Esophagus squamous epithelium (tissue), 5 donors: ENCODE data around the gene SH3GLB1. TPM values are rescaled to one million over a fixed set of nuclear protein-coding genes. Genes with fewer than 3 reads are reported as not detected.
"Not testable (repeated sequence)": the region's sequence is repeated elsewhere in the genome, so short reads cannot be mapped to it uniquely, and the experiment has no call there.

ENCODE experiments used
- DNase-seq: peaks from one replicate; lab custom pipeline; 2025; lab: John Stamatoyannopoulos, UW
- H3K27ac ChIP-seq, 4 donors: fragments of 200-600 bp; sonication (generic); one replicate each; pipeline ENCODE4 v1.5.1; 2016 to 2019; ENCODE audit warnings: mild to moderate bottlenecking in 1 of 4
- H3K27me3 ChIP-seq, 4 donors: fragments of 200-600 bp; sonication (generic); 1 replicate in 3 of 4; 2 replicates in 1 of 4; pipeline versions ENCODE4 v1.5.1 to v1.6.0; 2017 to 2021; ENCODE audit warnings: antibody characterized with exemption in 1 of 4
- H3K36me3 ChIP-seq, 3 donors: fragments of 200-600 bp; sonication (generic); one replicate each; pipeline ENCODE4 v1.5.1; 2016 to 2019
- H3K4me1 ChIP-seq, 3 donors: fragments of 200-600 bp; sonication (generic); one replicate each; pipeline ENCODE4 v1.5.1; 2017 to 2019
- H3K4me3 ChIP-seq, 4 donors: fragments of 200-600 bp; sonication (generic); 1 replicate in 3 of 4; 2 replicates in 1 of 4; pipeline ENCODE4 v1.5.1; 2016 to 2019; ENCODE audit warnings: mild to moderate bottlenecking in 2 of 4, moderate library complexity in 1 of 4
- H3K9me3 ChIP-seq, 3 donors: fragments of 200-600 bp; sonication (generic); one replicate each; pipeline ENCODE4 v1.5.1; 2016 to 2019
- POLR2A ChIP-seq, 4 donors: fragments of 450-650 bp; IDR thresholded peaks; one replicate each; pipeline ENCODE4 v1.6.1; 2017; ENCODE audit warnings: antibody characterized with exemption in 4 of 4, mild to moderate bottlenecking in 4 of 4, moderate library complexity in 3 of 4
- WGBS, 2 donors: methylation state at CpG; one replicate each; pipeline ENCODE4 v1.1.5; 2018; 5-methylcytosine and 5-hydroxymethylcytosine counted together
- intact Hi-C: fragments of 100-400 bp; cut with DNase I; formaldehyde crosslinking; loops from one replicate; pipeline ENCODE4 v1.15.0; 2022
- total RNA-seq, 4 donors: library from RNA; depleted of rRNA; stranded (reverse); fragments of >200 nt; gene quantifications; one replicate each; pipeline ENCODE4 v1.1.0, GENCODE V29; 2016
- TF ChIP-seq, protein P1 (sequence below), 6 experiments: fragments of 450-650 bp in 4 of 6; fragments of 200-600 bp in 2 of 6; sonication (generic) in 2 of 6; IDR thresholded peaks; one replicate each; pipeline ENCODE4 v1.5.1; 2016 to 2019; ENCODE audit warnings: antibody characterized with exemption in 6 of 6, mild to moderate bottlenecking in 4 of 6, moderate library complexity in 4 of 6
- donor health status: DM: yes; HTN: yes; CAD: no.

Gene SH3GLB1
- 10 to 100 TPM; 46.6 to 53.4 (median 47.2) TPM for total RNA-seq

DNA sequence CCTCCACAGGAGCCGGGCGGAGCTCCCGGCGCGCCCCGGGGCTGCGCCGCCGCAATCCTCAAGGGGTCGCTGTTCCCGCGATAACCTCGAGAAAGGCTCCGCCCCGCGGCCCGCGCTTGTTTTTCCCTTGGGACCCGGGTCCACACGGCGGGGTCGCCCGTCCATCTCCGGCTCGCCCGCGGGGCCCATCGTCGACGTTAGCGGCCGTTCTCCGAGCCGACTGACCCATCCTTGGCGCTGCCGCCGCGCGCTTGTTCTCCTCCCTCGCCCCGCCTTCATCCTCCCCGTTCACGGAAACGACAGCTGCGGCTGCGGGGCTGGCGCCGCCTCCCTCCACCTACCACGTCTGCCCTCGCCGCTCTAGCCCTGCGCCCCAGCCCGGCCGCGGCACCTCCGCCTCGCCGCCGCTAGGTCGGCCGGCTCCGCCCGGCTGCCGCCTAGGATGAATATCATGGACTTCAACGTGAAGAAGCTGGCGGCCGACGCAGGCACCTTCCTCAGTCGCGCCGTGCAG is at the start of gene SH3GLB1:
Gene SH3GLB1, plus strand, starts transcription at position 119 of the 514 bp plus-strand sequence. Its CDS starts 324 bp downstream, at position 443.
- intact Hi-C loops = no loop called here
- Histone ChIP-seq H3K4me1 (peaks cover 10 to 52% (median 29%) of the 10 kb centered on the region in 3 donors), H3K27me3 (no peaks in the 10 kb centered on the region), H3K27ac (peak within 1 kb of the TSS; percentile 96 to 100 (median 97)), H3K36me3 (no peaks in the 10 kb centered on the region), H3K9me3 (no peaks in the 10 kb centered on the region), H3K4me3 (peak within 1 kb of the TSS; percentile 73 to 84 (median 80))
- 1% methylated on average over 27 to 34 of the region's 71 CpGs for WGBS, 2 donors
- DNase-seq = peak; percentile 55
- TF ChIP-seq POLR2A (IDR thresholded peaks at IDR 0.05) = peak in 2 of 4 donors; percentile 68 to 84
- TF ChIP-seq, protein P1, sequence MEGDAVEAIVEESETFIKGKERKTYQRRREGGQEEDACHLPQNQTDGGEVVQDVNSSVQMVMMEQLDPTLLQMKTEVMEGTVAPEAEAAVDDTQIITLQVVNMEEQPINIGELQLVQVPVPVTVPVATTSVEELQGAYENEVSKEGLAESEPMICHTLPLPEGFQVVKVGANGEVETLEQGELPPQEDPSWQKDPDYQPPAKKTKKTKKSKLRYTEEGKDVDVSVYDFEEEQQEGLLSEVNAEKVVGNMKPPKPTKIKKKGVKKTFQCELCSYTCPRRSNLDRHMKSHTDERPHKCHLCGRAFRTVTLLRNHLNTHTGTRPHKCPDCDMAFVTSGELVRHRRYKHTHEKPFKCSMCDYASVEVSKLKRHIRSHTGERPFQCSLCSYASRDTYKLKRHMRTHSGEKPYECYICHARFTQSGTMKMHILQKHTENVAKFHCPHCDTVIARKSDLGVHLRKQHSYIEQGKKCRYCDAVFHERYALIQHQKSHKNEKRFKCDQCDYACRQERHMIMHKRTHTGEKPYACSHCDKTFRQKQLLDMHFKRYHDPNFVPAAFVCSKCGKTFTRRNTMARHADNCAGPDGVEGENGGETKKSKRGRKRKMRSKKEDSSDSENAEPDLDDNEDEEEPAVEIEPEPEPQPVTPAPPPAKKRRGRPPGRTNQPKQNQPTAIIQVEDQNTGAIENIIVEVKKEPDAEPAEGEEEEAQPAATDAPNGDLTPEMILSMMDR (IDR thresholded peaks at IDR 0.05) = peak; percentile 85 to 96 (median 92)

DNA sequence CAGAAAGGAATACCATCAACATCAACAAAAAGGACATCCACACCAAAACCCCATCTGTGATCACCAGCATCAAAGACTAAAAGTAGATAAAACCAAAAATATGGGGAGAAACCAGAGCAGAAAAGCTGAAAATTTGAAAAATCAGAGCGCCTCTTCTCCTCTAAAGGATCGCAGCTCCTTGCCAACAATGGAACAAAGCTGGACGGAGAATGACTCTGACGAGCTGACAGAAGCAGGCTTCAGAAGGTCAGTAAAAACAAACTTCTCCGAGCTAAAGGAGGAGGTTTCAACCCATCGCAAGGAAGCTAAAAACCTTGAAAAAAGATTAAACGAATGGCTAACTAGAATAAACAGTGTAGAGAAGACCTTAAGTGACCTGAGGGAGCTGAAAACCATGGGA is 46.0 kb upstream of the SH3GLB1 start:
- DNase-seq, H3K9me3 ChIP-seq, H3K27ac ChIP-seq, H3K36me3 ChIP-seq, H3K27me3 ChIP-seq, H3K4me1 ChIP-seq, intact Hi-C loops, H3K4me3 ChIP-seq: not testable (repeated sequence)
- WGBS, 2 donors = 71 to 76% methylated on average over 7 of the region's 7 CpGs

DNA sequence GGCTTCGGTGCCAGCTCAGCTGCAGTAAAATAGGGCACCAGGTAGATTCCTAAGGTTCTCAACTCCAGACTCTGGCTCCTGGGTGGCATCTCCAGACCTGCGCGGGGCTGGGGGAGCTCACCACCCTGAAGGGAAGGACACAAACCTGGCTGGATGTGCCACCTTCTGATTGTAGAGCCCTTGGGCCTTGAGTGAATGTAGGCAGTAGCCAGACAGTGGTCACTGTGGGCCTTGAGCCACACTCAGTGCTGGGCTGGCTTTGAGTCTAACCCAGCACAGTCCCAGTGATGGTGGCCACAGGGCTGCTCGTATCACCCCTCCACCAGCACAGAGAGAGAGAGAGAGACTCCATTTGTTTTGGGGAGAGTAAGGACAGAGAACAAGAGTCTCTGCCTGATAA is 38.0 kb upstream of the SH3GLB1 start:
- H3K27me3 ChIP-seq = no peaks in the 10 kb centered on the region
- no peak overlapping the region for H3K4me3 ChIP-seq
- no peaks in the 10 kb centered on the region for H3K36me3 ChIP-seq
- intact Hi-C loops = no loop called here
- no peak for DNase-seq
- H3K27ac ChIP-seq = no peak overlapping the region
- no peaks in the 10 kb centered on the region for H3K4me1 ChIP-seq
- H3K9me3 ChIP-seq = no peaks in the 10 kb centered on the region
- WGBS, 2 donors = 70 to 86% methylated on average over 2 of the region's 4 CpGs
- TF ChIP-seq POLR2A (IDR thresholded peaks at IDR 0.05) = no peak
- TF ChIP-seq, protein P1 (IDR thresholded peaks at IDR 0.05) = no peak

DNA sequence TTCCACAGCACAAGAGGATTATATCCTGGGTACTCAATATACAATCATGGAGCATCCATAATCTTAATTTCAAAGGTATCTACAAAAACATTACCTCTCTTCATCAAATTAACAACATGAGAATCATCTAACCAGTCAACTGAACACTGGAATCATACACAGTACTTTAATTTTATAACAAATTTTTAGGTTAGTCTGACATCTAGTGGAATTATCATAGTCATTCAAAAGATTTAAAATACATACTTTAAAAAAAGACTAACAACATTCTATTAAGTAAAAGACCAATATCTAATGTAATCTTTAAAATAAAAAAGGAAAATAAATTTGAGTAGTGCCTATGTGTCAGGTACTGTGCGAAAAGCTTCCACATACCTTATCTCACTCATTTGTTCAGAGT is 16.8 kb upstream of the SH3GLB1 start:
- intact Hi-C loops = loop anchor here (5.0 kb wide), 1 partner anchor 200 kb away; no protein-coding TSS in a partner anchor
- DNase-seq = no peak

DNA sequence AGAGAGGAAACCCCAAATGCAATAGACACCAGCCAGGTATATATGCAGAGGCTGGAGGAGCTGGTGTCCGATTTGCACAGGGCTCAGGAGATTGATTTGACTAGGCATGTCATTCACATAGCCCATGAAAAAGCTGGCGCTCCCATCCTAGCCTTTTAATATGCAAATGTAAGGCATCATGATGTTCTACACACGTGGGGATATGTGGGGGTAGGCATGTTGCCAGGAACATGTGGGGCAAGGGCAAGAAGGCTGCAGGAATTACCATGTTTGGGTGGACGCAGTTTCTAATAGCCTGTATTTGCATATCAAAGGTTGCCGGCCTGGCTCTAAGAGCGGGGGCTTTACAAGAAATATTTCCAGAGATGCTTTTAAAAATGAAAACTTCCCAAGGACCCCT is 11.7 kb upstream of the SH3GLB1 start:
- no peaks in the 10 kb centered on the region for H3K9me3 ChIP-seq
- H3K27me3 ChIP-seq = no peaks in the 10 kb centered on the region
- no peaks in the 10 kb centered on the region for H3K4me1 ChIP-seq
- TF ChIP-seq, protein P1 (IDR thresholded peaks at IDR 0.05) = no peak
- TF ChIP-seq POLR2A (IDR thresholded peaks at IDR 0.05) = no peak
- WGBS, 2 donors = 60 to 65% methylated on average over 6 of the region's 6 CpGs
- intact Hi-C loops = no loop called here
- no peak overlapping the region for H3K27ac ChIP-seq
- no peaks in the 10 kb centered on the region for H3K36me3 ChIP-seq
- no peak for DNase-seq
- no peak overlapping the region for H3K4me3 ChIP-seq

More for the DNA sequence above, 16.8 kb upstream of the SH3GLB1 start:
- 85 to 86% methylated on average over 1 of the region's 1 CpG for WGBS, 2 donors
- no peaks in the 10 kb centered on the region for H3K27me3 ChIP-seq
- no peak overlapping the region for H3K4me3 ChIP-seq
- no peak overlapping the region for H3K27ac ChIP-seq
- TF ChIP-seq POLR2A (IDR thresholded peaks at IDR 0.05) = no peak
- TF ChIP-seq, protein P1 (IDR thresholded peaks at IDR 0.05) = peak in 4 of 6 experiments; percentile 9 to 56 (median 18)
- H3K36me3 ChIP-seq = no peaks in the 10 kb centered on the region
- no peaks in the 10 kb centered on the region for H3K4me1 ChIP-seq
- H3K9me3 ChIP-seq = no peaks in the 10 kb centered on the region
